ENCODE measurements around the gene NRSN2. TPM values are rescaled to one million over a fixed set of nuclear protein-coding genes. Genes with fewer than 3 reads are reported as not detected.
"Not testable (repeated sequence)": the region's sequence is repeated elsewhere in the genome, so short reads cannot be mapped to it uniquely, and the experiment has no call there.

NRSN2 gene
- total RNA-seq, 4 donors from 2014 or later: 1.3 to 4.7 (median 2.2) TPM

DNA sequence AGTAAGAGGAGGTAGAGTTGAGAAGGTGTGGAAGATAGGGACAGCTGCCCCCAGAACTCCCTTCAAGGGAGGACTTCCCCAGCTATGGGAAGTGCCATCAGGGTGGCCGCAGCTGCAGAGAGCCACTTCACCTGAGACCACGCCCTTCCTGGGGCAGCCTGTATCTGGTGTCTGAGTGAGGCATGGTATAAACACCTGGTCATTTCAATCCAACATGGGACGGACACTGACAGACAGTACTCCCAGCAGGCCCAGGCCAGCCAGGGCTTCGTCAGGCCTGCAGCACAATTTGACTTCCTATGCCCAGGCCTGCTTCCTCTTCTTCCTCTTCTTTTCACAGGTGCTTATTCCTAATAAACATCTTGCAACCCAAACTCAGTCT, 17.1 kb upstream of the NRSN2 start:
- no peak for ATAC-seq

DNA sequence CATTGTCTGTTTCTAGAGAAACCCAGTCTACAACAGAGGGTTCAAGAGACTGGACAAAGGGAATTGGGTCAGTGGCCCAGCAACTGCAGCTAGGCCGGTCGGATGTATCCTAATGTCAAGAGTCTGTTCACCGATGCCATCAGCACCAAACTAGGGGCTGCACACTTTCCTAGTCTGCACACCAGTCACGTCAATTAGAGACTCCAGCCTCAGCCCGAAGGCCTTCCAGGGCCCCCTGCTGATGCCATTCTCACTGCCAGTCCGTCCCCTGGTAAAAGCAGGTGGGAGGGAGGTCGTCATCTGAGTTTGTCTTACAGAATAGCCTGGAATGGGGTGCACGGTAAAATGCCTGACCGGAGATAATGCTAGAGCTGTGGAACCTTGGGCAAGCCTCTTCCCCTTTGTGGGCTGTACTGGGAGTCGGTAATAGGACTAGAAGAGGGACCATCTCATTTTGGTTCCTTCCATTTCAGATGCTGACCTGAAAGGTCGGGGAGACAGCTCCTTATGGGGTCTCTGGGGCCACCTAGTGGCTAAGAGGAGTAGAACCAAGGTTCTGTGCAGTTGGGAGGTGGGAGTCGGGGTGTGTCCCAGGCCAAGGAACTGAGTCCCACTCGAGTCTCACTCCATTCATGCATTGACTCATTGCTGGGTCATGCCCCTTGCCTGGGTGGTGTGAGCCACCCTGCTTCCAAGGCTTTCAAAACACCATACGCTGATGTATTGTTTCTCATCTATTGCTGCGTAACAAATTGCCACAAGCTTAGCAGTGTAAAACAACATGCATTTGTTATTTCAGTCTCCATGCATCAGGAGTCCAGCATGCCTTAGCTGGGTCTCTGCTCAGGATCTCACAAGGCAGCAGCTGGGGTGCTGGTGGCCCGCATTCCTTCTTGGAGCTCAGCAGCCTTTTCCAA, 16.4 kb upstream of the NRSN2 start:
- ATAC-seq: peak; percentile 34 to 70
- no peaks in the 10 kb centered on the region for H3K36me3 ChIP-seq
- TF ChIP-seq POLR2A (IDR thresholded peaks at IDR 0.05): no peak
- TF ChIP-seq, protein P1, sequence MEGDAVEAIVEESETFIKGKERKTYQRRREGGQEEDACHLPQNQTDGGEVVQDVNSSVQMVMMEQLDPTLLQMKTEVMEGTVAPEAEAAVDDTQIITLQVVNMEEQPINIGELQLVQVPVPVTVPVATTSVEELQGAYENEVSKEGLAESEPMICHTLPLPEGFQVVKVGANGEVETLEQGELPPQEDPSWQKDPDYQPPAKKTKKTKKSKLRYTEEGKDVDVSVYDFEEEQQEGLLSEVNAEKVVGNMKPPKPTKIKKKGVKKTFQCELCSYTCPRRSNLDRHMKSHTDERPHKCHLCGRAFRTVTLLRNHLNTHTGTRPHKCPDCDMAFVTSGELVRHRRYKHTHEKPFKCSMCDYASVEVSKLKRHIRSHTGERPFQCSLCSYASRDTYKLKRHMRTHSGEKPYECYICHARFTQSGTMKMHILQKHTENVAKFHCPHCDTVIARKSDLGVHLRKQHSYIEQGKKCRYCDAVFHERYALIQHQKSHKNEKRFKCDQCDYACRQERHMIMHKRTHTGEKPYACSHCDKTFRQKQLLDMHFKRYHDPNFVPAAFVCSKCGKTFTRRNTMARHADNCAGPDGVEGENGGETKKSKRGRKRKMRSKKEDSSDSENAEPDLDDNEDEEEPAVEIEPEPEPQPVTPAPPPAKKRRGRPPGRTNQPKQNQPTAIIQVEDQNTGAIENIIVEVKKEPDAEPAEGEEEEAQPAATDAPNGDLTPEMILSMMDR (IDR thresholded peaks at IDR 0.05 in 4 of 5, conservative IDR thresholded peaks at IDR 0.05 in 1 of 5): peak; percentile 65 to 91 (median 82)
- H3K27me3 ChIP-seq: peaks cover 0 to 7% (median 2%) of the 10 kb centered on the region in 3 donors
- H3K27ac ChIP-seq: no peak overlapping the region
- H3K4me1 ChIP-seq: peaks cover 5% of the 10 kb centered on the region in 2 donors
- in situ Hi-C loops (cut with MboI; ENCODE audit: low sequenced_read_pairs in 4 of 4) (loop anchor here in 1 of 4 donors (10.0 kb wide), 1 partner anchor 126 kb away; no protein-coding TSS in a partner anchor), intact Hi-C loops (cut with DNase I; ENCODE audit: low total_unique reads) (loop anchor here (2.0 kb wide), 1 partner anchor 64 kb away; no protein-coding TSS in a partner anchor)
- DNase-seq: no peak
- no peaks in the 10 kb centered on the region for H3K9me3 ChIP-seq
- no peak overlapping the region for H3K4me3 ChIP-seq

More for the DNA sequence above, 17.1 kb upstream of the NRSN2 start:
- H3K36me3 ChIP-seq: no peaks in the 10 kb centered on the region
- DNase-seq: no peak
- H3K4me1 ChIP-seq: peaks cover 5% of the 10 kb centered on the region in 2 donors
- intact Hi-C loops (cut with DNase I; ENCODE audit: low total_unique reads): loop anchor here (2.0 to 10.0 kb wide), 3 partner anchors 63 to 795 kb away; no protein-coding TSS in a partner anchor
- no peak for TF ChIP-seq POLR2A (IDR thresholded peaks at IDR 0.05)
- TF ChIP-seq, protein P1 (IDR thresholded peaks at IDR 0.05 in 4 of 5, conservative IDR thresholded peaks at IDR 0.05 in 1 of 5): no peak
- peaks cover 0 to 7% (median 2%) of the 10 kb centered on the region in 3 donors for H3K27me3 ChIP-seq
- H3K27ac ChIP-seq: no peak overlapping the region
- no peak overlapping the region for H3K4me3 ChIP-seq
- in situ Hi-C loops (cut with MboI; ENCODE audit: low sequenced_read_pairs in 4 of 4): loop anchor here in 1 of 4 donors (10.0 kb wide), 1 partner anchor 125 kb away; no protein-coding TSS in a partner anchor
- H3K9me3 ChIP-seq: no peaks in the 10 kb centered on the region

DNA sequence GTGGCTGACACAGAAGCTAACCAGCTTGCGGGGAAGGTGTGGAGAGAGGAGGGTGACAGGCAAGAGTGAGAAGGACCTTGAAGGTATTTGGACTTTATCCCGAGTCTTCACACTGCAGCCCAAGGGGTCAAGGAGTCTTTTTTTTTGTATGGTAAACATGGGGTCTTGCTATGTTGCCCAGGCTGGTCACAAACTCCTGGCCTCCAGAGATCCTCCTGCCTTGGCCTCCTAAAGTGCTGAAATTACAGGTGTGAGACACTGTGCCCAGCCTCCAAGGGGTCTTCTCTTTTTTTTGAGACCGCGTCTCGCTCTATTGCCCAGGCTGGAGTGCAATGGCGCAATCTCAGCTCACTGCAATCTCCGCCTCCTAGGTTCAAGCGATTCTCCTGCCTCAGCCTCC, 12.3 kb upstream of the NRSN2 start:
- no peak for DNase-seq
- TF ChIP-seq POLR2A (IDR thresholded peaks at IDR 0.05): no peak
- TF ChIP-seq, protein P1 (IDR thresholded peaks at IDR 0.05 in 4 of 5, conservative IDR thresholded peaks at IDR 0.05 in 1 of 5): no peak
- H3K27me3 ChIP-seq: no peaks in the 10 kb centered on the region
- no peak for ATAC-seq
- intact Hi-C loops (cut with DNase I; ENCODE audit: low total_unique reads) (no loop called here), in situ Hi-C loops (cut with MboI; ENCODE audit: low sequenced_read_pairs in 4 of 4) (loop anchor here in 1 of 4 donors (10.0 kb wide), 1 partner anchor 130 kb away; no protein-coding TSS in a partner anchor)
- H3K4me1 ChIP-seq: no peaks in the 10 kb centered on the region
- no peak overlapping the region for H3K27ac ChIP-seq
- no peaks in the 10 kb centered on the region for H3K9me3 ChIP-seq
- no peaks in the 10 kb centered on the region for H3K36me3 ChIP-seq
- H3K4me3 ChIP-seq: no peak overlapping the region

DNA sequence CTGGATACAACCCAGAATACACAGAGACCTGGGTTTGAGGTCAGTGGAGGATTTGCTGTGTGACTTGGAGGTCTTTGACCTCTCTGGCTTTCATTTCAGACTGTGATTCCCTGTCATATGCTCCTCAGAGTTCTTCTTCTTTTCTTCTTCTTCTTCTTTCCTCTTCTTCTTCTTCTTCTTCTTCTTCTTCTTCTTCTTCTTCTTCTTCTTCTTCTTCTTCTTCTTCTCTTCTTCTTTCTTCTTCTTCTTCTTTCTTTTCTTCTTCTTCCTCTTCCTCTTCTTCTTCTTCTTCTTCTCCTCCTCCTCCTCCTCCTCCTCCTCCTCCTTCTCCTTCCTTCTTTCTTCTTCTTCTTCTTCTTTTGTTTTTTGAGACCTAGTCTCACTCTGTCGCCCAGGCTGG, 10.9 kb upstream of the NRSN2 start:
- H3K27ac ChIP-seq; H3K4me1 ChIP-seq; H3K9me3 ChIP-seq; DNase-seq; H3K27me3 ChIP-seq; H3K4me3 ChIP-seq; H3K36me3 ChIP-seq; intact Hi-C loops (cut with DNase I; ENCODE audit: low total_unique reads); ATAC-seq: not testable (repeated sequence)
- in situ Hi-C loops (cut with MboI; ENCODE audit: low sequenced_read_pairs in 4 of 4): loop anchor here in 1 of 4 donors (10.0 kb wide), 1 partner anchor 131 kb away; no protein-coding TSS in a partner anchor

DNA sequence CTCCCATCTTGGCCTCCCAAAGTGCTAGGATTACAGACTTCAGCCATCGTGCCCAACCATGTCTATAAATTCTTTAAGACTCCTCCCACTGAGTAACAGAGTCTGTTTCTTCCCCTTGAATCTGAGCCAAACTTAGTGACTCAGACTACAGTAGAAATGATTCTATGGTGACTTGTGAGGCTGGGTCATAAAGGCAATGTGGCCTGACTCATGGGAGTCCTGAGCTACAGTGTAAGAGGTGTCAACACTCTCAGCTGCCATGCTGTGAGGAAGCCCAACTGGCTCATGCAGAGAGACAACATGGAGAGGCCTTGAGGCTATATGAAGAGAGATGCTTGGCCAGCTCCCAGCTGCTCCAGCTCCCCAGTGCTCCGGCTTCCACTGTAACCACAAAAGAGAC, 5.2 kb upstream of the NRSN2 start:
- in situ Hi-C loops (cut with MboI; ENCODE audit: low sequenced_read_pairs in 4 of 4) (no loop called here), intact Hi-C loops (cut with DNase I; ENCODE audit: low total_unique reads) (no loop called here)
- Histone ChIP-seq H3K27ac (no peak overlapping the region), H3K27me3 (no peaks in the 10 kb centered on the region), H3K4me3 (no peak overlapping the region), H3K9me3 (no peaks in the 10 kb centered on the region), H3K36me3 (no peaks in the 10 kb centered on the region), H3K4me1 (peaks cover 0 to 6% of the 10 kb centered on the region in 2 donors)
- TF ChIP-seq POLR2A (IDR thresholded peaks at IDR 0.05): no peak
- TF ChIP-seq, protein P1 (IDR thresholded peaks at IDR 0.05 in 4 of 5, conservative IDR thresholded peaks at IDR 0.05 in 1 of 5): no peak
- no peak for DNase-seq
- ATAC-seq: no peak

Measured in gastrocnemius medialis (tissue), 4 donors.